GM19351 (cell line): ENCODE data around the gene RFESD.
A peak's percentile ranks its signal among the peaks of the same experiment; 100 is the strongest.
"Not testable (repeated sequence)": the region's sequence is repeated elsewhere in the genome, so short reads cannot be mapped to it uniquely, and the experiment has no call there.

Experiments used
- ATAC-seq: cut with Tn5 transposase; IDR thresholded peaks from one replicate; pipeline ENCODE4 v1.9.1; 2021; ENCODE audit warnings: mild to moderate bottlenecking, moderate library complexity; ENCODE audit not compliant: unreplicated experiment

Gene RFESD

GRCh38 chr5:95627971-95628810, 18.4 kb upstream of the RFESD start:
- ATAC-seq, result no peak

GRCh38 chr5:95628933-95629332, 17.6 kb upstream of the RFESD start:
- ATAC-seq, result no peak

- ATAC-seq, result no peak
Observed at GRCh38 chr5:95630394-95630917, 16.1 kb upstream of the RFESD start.

GRCh38 chr5:95631255-95631958, 15.2 kb upstream of the RFESD start:
- ATAC-seq, result no peak

GRCh38 chr5:95631991-95632675, 14.4 kb upstream of the RFESD start:
- peak; percentile 98 for ATAC-seq

- not testable (repeated sequence) for ATAC-seq
Observed at GRCh38 chr5:95632942-95633341, 13.6 kb upstream of the RFESD start.

GRCh38 chr5:95633671-95634070, 12.9 kb upstream of the RFESD start:
- no peak for ATAC-seq

- ATAC-seq, result no peak
Observed at GRCh38 chr5:95634081-95634480, 12.5 kb upstream of the RFESD start.

GRCh38 chr5:95638632-95639031, 7.9 kb upstream of the RFESD start:
- ATAC-seq, result no peak

- no peak for ATAC-seq
Observed at GRCh38 chr5:95641741-95642220, 4.8 kb upstream of the RFESD start.

- ATAC-seq, result no peak
Observed at GRCh38 chr5:95643152-95643551, 3.4 kb upstream of the RFESD start.

GRCh38 chr5:95644351-95645042, 2.1 kb upstream of the RFESD start:
- peak; percentile 58 for ATAC-seq

GRCh38 chr5:95646226-95646568, 380 bp upstream of the RFESD start:
- ATAC-seq, result not testable (repeated sequence)

- ATAC-seq, result no peak
Observed at GRCh38 chr5:95647886-95648860, 1.6 kb downstream of the RFESD start.

- no peak for ATAC-seq
Observed at GRCh38 chr5:95649274-95649673, 2.7 kb downstream of the RFESD start.

GRCh38 chr5:95649842-95650620, 3.5 kb downstream of the RFESD start:
- ATAC-seq, result no peak

- no peak for ATAC-seq
Observed at GRCh38 chr5:95652849-95653248, 6.3 kb downstream of the RFESD start.

- ATAC-seq, result no peak
Observed at GRCh38 chr5:95654196-95654595, 7.6 kb downstream of the RFESD start.

GRCh38 chr5:95655575-95655974, 9.0 kb downstream of the RFESD start:
- ATAC-seq, result no peak
